WTC11 (cell line): ENCODE data around the gene SFT2D1.

Experiments used
- ATF2 ChIP-seq: sonication (generic); formaldehyde crosslinking; IDR thresholded peaks from 2 replicates; pipeline ENCODE4 v1.8.1; 2022; ENCODE audit warnings: low read depth, missing genetic modification reagents, borderline replicate concordance
- CBFB ChIP-seq: sonication (generic); formaldehyde crosslinking; IDR thresholded peaks from 2 replicates; pipeline ENCODE4 v1.8.1; 2022; ENCODE audit warnings: mild to moderate bottlenecking, low read depth, missing genetic modification reagents
- CTCF ChIP-seq: fragments of 200-600 bp; IDR thresholded peaks from 2 replicates; pipeline ENCODE4 v1.8.0; 2022; ENCODE audit warnings: antibody characterized with exemption
- E2F1 ChIP-seq: sonication (generic); formaldehyde crosslinking; IDR thresholded peaks from 2 replicates; pipeline ENCODE4 v1.8.0; 2022; ENCODE audit warnings: mild to moderate bottlenecking, missing genetic modification reagents
- ETV6 ChIP-seq: sonication (generic); formaldehyde crosslinking; IDR thresholded peaks from 2 replicates; pipeline ENCODE4 v1.8.1; 2022; ENCODE audit warnings: mild to moderate bottlenecking, missing genetic modification reagents
- IRF2 ChIP-seq: sonication (generic); formaldehyde crosslinking; IDR thresholded peaks from 2 replicates; pipeline ENCODE4 v1.8.0; 2022; ENCODE audit warnings: low read depth, missing genetic modification reagents, borderline replicate concordance
- MXD4 ChIP-seq: fragments of 250-450 bp; sonication (Bioruptor Pico); IDR thresholded peaks from 2 replicates; pipeline ENCODE4 v1.8.0; 2021; ENCODE audit warnings: mild to moderate bottlenecking, moderate library complexity, borderline replicate concordance
- TEAD4 ChIP-seq: sonication (generic); formaldehyde crosslinking; IDR thresholded peaks from 2 replicates; pipeline ENCODE4 v1.8.0; 2022; ENCODE audit warnings: mild to moderate bottlenecking, missing genetic modification reagents

- TF ChIP-seq ATF2 (CRISPR knock-in tag) (no peak), CTCF (no peak), MXD4 (CRISPR knock-in tag) (no peak), CBFB (CRISPR knock-in tag) (no peak), ETV6 (CRISPR knock-in tag) (no peak), TEAD4 (CRISPR knock-in tag) (no peak), IRF2 (CRISPR knock-in tag) (no peak), E2F1 (CRISPR knock-in tag) (no peak)
These were observed 18.7 kb upstream of the SFT2D1 start for GRCh38 chr6:166361077-166361429.
